IMR-90 (cell line): ENCODE results near the gene FLYWCH1. TPM values are rescaled to one million over a fixed set of nuclear protein-coding genes. Genes with fewer than 3 reads are reported as not detected.

Source experiments
- ATAC-seq: fragments of 200-7000 bp; cut with Tn5 transposase; 2 replicates; pipeline ENCODE4 v1.9.1; 2020; ENCODE audit warnings: low read depth, mild to moderate bottlenecking, moderate library complexity
- BruUV-seq: library from RNA; stranded (reverse); fragments of 400-500 nt; replicated peaks from 2 replicates; lab custom pipeline; 2021; lab: Mats Ljungman, UMichigan
- CTCF ChIA-PET: fragments of 300-600 bp; formaldehyde crosslinking; extraction: SDS; loops from one replicate; lab custom pipeline; 2021; ENCODE audit warnings: antibody characterized with exemption; lab: Yijun Ruan, JAX
- POLR2A ChIA-PET: fragments of 300-600 bp; sonication (Branson Sonifier 250); formaldehyde crosslinking; loops from one replicate; lab custom pipeline; 2022; ENCODE audit warnings: antibody characterized with exemption; ENCODE audit not compliant: unreplicated experiment; lab: Charles Lee
- DNase-seq: peaks from one replicate; pipeline ENCODE4 v3.0.0; 2013
- H2AFZ ChIP-seq: replicated peaks from 2 replicates; pipeline ENCODE3; 2013; ENCODE audit warnings: low read length, mild to moderate bottlenecking; ENCODE audit not compliant: poor library complexity
- H2AK5ac ChIP-seq: 2 replicates; pipeline ENCODE4 v1.6.1; 2013; ENCODE audit warnings: low read depth, low read length, inconsistent platforms
- H2AK9ac ChIP-seq: replicated peaks from 2 replicates; pipeline ENCODE3; 2013; ENCODE audit warnings: mild to moderate bottlenecking, low read depth, low read length, moderate library complexity; ENCODE audit not compliant: poor library complexity
- H2BK120ac ChIP-seq: 2 replicates; pipeline ENCODE4 v1.6.1; 2013; ENCODE audit warnings: low read depth, low read length, inconsistent platforms
- H2BK15ac ChIP-seq: 3 replicates; pipeline ENCODE4 v1.6.1; 2013; ENCODE audit warnings: low read depth, low read length, inconsistent platforms
- H2BK20ac ChIP-seq: 2 replicates; pipeline ENCODE4 v1.6.1; 2013; ENCODE audit warnings: low read depth, mild to moderate bottlenecking, inconsistent platforms, low read length, moderate library complexity
- H2BK5ac ChIP-seq: 2 replicates; pipeline ENCODE4 v1.6.1; 2013; ENCODE audit warnings: mild to moderate bottlenecking, low read depth, low read length, inconsistent platforms; ENCODE audit not compliant: poor library complexity, severe bottlenecking
- H3K14ac ChIP-seq: replicated peaks from 2 replicates; pipeline ENCODE4 v1.6.1; 2013; ENCODE audit warnings: low read depth, low read length, inconsistent platforms
- H3K18ac ChIP-seq: 2 replicates; pipeline ENCODE4 v1.6.1; 2013; ENCODE audit warnings: low read depth, low read length, control low read depth
- H3K23ac ChIP-seq: 2 replicates; pipeline ENCODE4 v1.6.1; 2013; ENCODE audit warnings: low read depth, low read length, inconsistent platforms
- H3K27ac ChIP-seq: 2 replicates; pipeline ENCODE4 v1.5.1; 2013; ENCODE audit warnings: mild to moderate bottlenecking, control low read depth, low read length; ENCODE audit not compliant: insufficient read depth
- H3K27me3 ChIP-seq: 2 replicates; pipeline ENCODE4 v1.6.1; 2013; ENCODE audit warnings: low read length; ENCODE audit not compliant: control insufficient read depth, insufficient read depth
- H3K36me3 ChIP-seq: 2 replicates; pipeline ENCODE4 v1.6.1; 2013; ENCODE audit warnings: low read length, mixed read lengths; ENCODE audit not compliant: control insufficient read depth, insufficient read depth
- H3K4ac ChIP-seq: 2 replicates; pipeline ENCODE4 v1.6.1; 2013; ENCODE audit warnings: low read depth, low read length, inconsistent platforms
- H3K4me1 ChIP-seq: 2 replicates; pipeline ENCODE4 v1.6.1; 2013; ENCODE audit warnings: low read length, mixed read lengths; ENCODE audit not compliant: control insufficient read depth, insufficient read depth
- H3K4me2 ChIP-seq: 2 replicates; pipeline ENCODE4 v1.6.1; 2013; ENCODE audit warnings: low read depth, mild to moderate bottlenecking, control low read depth, low read length, moderate library complexity
- H3K4me3 ChIP-seq: 2 replicates; pipeline ENCODE4 v1.5.1; 2013; ENCODE audit warnings: low read depth, mild to moderate bottlenecking, control low read depth, low read length, moderate library complexity; ENCODE audit not compliant: insufficient read depth
- H3K56ac ChIP-seq: 2 replicates; pipeline ENCODE4 v1.6.1; 2013; ENCODE audit warnings: low read length, inconsistent platforms; ENCODE audit not compliant: insufficient read depth; ENCODE audit errors: extremely low read depth
- H3K79me1 ChIP-seq, 2 experiments: 2 replicates each; pipeline ENCODE4 v1.6.1; 2013; ENCODE audit warnings: low read length in 2 of 2, inconsistent platforms in 1 of 2, low read depth in 1 of 2
- H3K9ac ChIP-seq: 2 replicates; pipeline ENCODE4 v1.6.1; 2013; ENCODE audit warnings: low read depth, low read length, control low read depth
- H3K9me1 ChIP-seq: 2 replicates; pipeline ENCODE4 v1.6.1; 2013; ENCODE audit warnings: low read length, inconsistent platforms; ENCODE audit not compliant: insufficient read depth
- H3K9me3 ChIP-seq: 2 replicates; pipeline ENCODE4 v1.6.1; 2013; ENCODE audit warnings: low read length; ENCODE audit not compliant: control insufficient read depth, insufficient read depth
- H4K20me1 ChIP-seq: 2 replicates; pipeline ENCODE4 v1.6.1; 2013; ENCODE audit warnings: low read length, inconsistent platforms; ENCODE audit not compliant: insufficient read depth
- H4K5ac ChIP-seq: 2 replicates; pipeline ENCODE4 v1.6.1; 2013; ENCODE audit warnings: mild to moderate bottlenecking, low read depth, low read length, control low read depth
- H4K8ac ChIP-seq, 2 experiments: 2 replicates each; pipeline ENCODE4 v1.6.1; 2013; ENCODE audit warnings: low read depth in 2 of 2, low read length in 2 of 2, control low read depth in 1 of 2, inconsistent platforms in 1 of 2
- H4K91ac ChIP-seq: 2 replicates; pipeline ENCODE4 v1.6.1; 2013; ENCODE audit warnings: low read depth, low read length, inconsistent platforms; ENCODE audit not compliant: insufficient read depth
- BHLHE40 ChIP-seq: fragments of 150-350 bp; IDR thresholded peaks from 2 replicates; pipeline ENCODE4 v1.6.1; 2016; ENCODE audit warnings: mild to moderate bottlenecking, low read depth, low read length
- CEBPB ChIP-seq: IDR thresholded peaks from 2 replicates; pipeline ENCODE4 v1.6.1; 2012; ENCODE audit warnings: low read depth, low read length, improper control_type of control experiment
- CHD1 ChIP-seq: IDR thresholded peaks from 2 replicates; pipeline ENCODE4 v1.6.1; 2012; ENCODE audit warnings: low read depth, low read length, improper control_type of control experiment
- FOS ChIP-seq: fragments of 150-350 bp; IDR thresholded peaks from 2 replicates; pipeline ENCODE4 v1.6.1; 2016; ENCODE audit warnings: low read depth, low read length
- MAFK ChIP-seq: IDR thresholded peaks from 2 replicates; pipeline ENCODE4 v1.6.1; 2012; ENCODE audit warnings: low read depth, low read length, improper control_type of control experiment
- MAZ ChIP-seq: IDR thresholded peaks from 2 replicates; pipeline ENCODE4 v1.6.1; 2012; ENCODE audit warnings: low read depth, mild to moderate bottlenecking, low read length, improper control_type of control experiment, moderate library complexity, borderline replicate concordance
- MXI1 ChIP-seq: IDR thresholded peaks from 2 replicates; pipeline ENCODE4 v1.6.1; 2012; ENCODE audit warnings: low read depth, mild to moderate bottlenecking, low read length, moderate library complexity, borderline replicate concordance
- NFE2L2 ChIP-seq: fragments of 150-350 bp; IDR thresholded peaks from 2 replicates; pipeline ENCODE4 v1.6.1; 2016; ENCODE audit warnings: low read depth, mild to moderate bottlenecking, low read length
- POLR2A ChIP-seq: IDR thresholded peaks from 2 replicates; pipeline ENCODE4 v1.6.1; 2012; ENCODE audit warnings: mild to moderate bottlenecking, low read depth, low read length
- RAD21 ChIP-seq: IDR thresholded peaks from 2 replicates; pipeline ENCODE4 v1.6.1; 2012; ENCODE audit warnings: low read length, improper control_type of control experiment
- RCOR1 ChIP-seq: IDR thresholded peaks from 2 replicates; pipeline ENCODE4 v1.6.1; 2012; ENCODE audit warnings: mild to moderate bottlenecking, low read length, improper control_type of control experiment; ENCODE audit not compliant: insufficient replicate concordance
- RFX5 ChIP-seq: IDR thresholded peaks from 2 replicates; pipeline ENCODE4 v1.8.0; 2012; ENCODE audit warnings: low read depth, mild to moderate bottlenecking, low read length, moderate library complexity
- SMC3 ChIP-seq: fragments of 150-350 bp; IDR thresholded peaks from 2 replicates; pipeline ENCODE4 v1.6.1; 2016; ENCODE audit warnings: low read depth, mild to moderate bottlenecking, antibody characterized with exemption, low read length, moderate library complexity
- WGBS, 2 experiments: methylation state at CpG; one replicate each; pipeline versions ENCODE4 v1.1.5 to v1.1.7; 2013; ENCODE audit warnings: missing lambda C conversion rate in 2 of 2; ENCODE audit not compliant: insufficient read length in 1 of 2; ENCODE audit errors: extremely low coverage in 2 of 2; 5-methylcytosine and 5-hydroxymethylcytosine counted together
- dilution Hi-C: fragments of 300-500 bp; cut with HindIII; formaldehyde crosslinking; loops from one replicate; pipeline ENCODE4 v1.14.3; 2018; ENCODE audit warnings: low sequenced_read_pairs; ENCODE audit not compliant: unreplicated experiment
- in situ Hi-C: fragments of 300-500 bp; cut with MboI; formaldehyde crosslinking; loops from 3 replicates; pipeline ENCODE4 v1.14.3; 2019; ENCODE audit warnings: low sequenced_read_pairs, inconsistent platforms, mixed read lengths
- intact Hi-C: fragments of 100-400 bp; cut with micrococcal nuclease; formaldehyde crosslinking; loops from 2 replicates; pipeline ENCODE4 v1.10.0; 2022
- polyA plus RNA-seq, 3 experiments: library from polyadenylated mRNA; depleted of rRNA; stranded (reverse); fragments of >200 nt; gene quantifications; 2 replicates each; pipeline ENCODE4 v1.2.3, GENCODE V29; 2012; ENCODE audit warnings: low replicate concordance in 1 of 3
- total RNA-seq: library from RNA; depleted of rRNA; stranded (reverse); fragments of >200 nt; gene quantifications from 2 replicates; pipeline ENCODE4 v1.2.3, GENCODE V29; 2012
- TF ChIP-seq, protein P1 (sequence below): fragments of 150-350 bp; IDR thresholded peaks from 2 replicates; pipeline ENCODE4 v1.6.1; 2016; ENCODE audit warnings: low read depth, mild to moderate bottlenecking, low read length, moderate library complexity, borderline replicate concordance
- TF ChIP-seq, protein P2 (sequence below): fragments of 150-350 bp; IDR thresholded peaks from 2 replicates; pipeline ENCODE4 v1.6.1; 2017; ENCODE audit warnings: mild to moderate bottlenecking, antibody characterized with exemption, low read length, low read depth
- TF ChIP-seq, protein P3 (sequence below): conservative IDR thresholded peaks from 2 replicates; pipeline ENCODE4 v1.5.1; 2012; ENCODE audit warnings: mild to moderate bottlenecking, low read depth, low read length, improper control_type of control experiment

FLYWCH1 gene
- total and polyA plus RNA-seq, 2 of the 4 experiments (the other 2 are of a cell fraction), result 14.3 to 25.2 TPM

DNA sequence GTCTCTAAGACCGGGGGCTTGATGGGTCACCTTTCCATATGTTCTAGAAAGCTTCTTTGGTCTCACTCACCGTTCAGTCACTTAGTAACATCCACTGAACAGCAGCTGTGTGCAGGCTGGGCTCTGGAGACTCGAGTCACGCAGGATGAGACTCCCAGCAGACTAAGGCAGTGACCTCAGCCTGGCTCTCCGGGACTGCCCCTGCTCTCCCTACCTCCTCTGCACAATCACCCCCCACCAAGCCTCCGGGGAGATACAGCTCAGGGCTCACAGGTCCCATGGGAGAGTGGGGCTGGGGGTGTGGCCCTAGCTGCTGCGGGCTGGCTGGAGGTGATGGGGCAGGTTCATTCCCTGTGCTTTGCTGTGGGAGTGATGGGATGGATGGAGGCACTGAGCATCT lies 14.6 kb upstream of the FLYWCH1 start:
- no peak overlapping the region for H3K27ac ChIP-seq
- in situ Hi-C loops, result no loop called here
- H2AFZ ChIP-seq, result no peak overlapping the region
- no peak overlapping the region for H2BK15ac ChIP-seq
- no peak overlapping the region for H3K4ac ChIP-seq
- H4K5ac ChIP-seq, result no peak overlapping the region
- H3K9me3 ChIP-seq, result no peaks in the 10 kb centered on the region
- peaks cover 6% of the 10 kb centered on the region for H3K4me1 ChIP-seq
- no peak overlapping the region for H4K8ac ChIP-seq
- H3K23ac ChIP-seq, result no peak overlapping the region
- no peak overlapping the region for H4K91ac ChIP-seq
- H3K4me2 ChIP-seq, result no peak overlapping the region
- H3K14ac ChIP-seq, result no peak overlapping the region
- peaks cover 6 to 19% of the 10 kb centered on the region in 2 experiments for H3K79me1 ChIP-seq
- ATAC-seq (peak; percentile 53), DNase-seq (peak; percentile 58)
- H3K56ac ChIP-seq, result no peak overlapping the region
- H3K4me3 ChIP-seq, result no peak overlapping the region
- intact Hi-C loops, result no loop called here
- H3K36me3 ChIP-seq, result peaks cover 34% of the 10 kb centered on the region
- no peak overlapping the region for H3K9ac ChIP-seq
- dilution Hi-C loops, result no loop called here
- BruUV-seq, result no TSS peak
- CTCF ChIA-PET, result no interaction called here
- no peak overlapping the region for H3K18ac ChIP-seq
- no peak overlapping the region for H2BK120ac ChIP-seq
- H2AK5ac ChIP-seq, result no peak overlapping the region
- no peak overlapping the region for H2BK5ac ChIP-seq
- 83% methylated on average over 1 of the region's 7 CpGs; no CpG with 5 or more reads in 1 of the 2 experiments for WGBS, 2 experiments
- no peak overlapping the region for H2BK20ac ChIP-seq
- peaks cover 10% of the 10 kb centered on the region; the same call in 1 of the 2 replicates for H4K20me1 ChIP-seq
- TF ChIP-seq MAZ (no peak), RFX5 (no peak), MXI1 (no peak), POLR2A (no peak), NFE2L2 (no peak), FOS (no peak), RAD21 (no peak), BHLHE40 (no peak), MAFK (no peak), CEBPB (no peak), CHD1 (no peak), RCOR1 (no peak), SMC3 (no peak)
- TF ChIP-seq, protein P1, sequence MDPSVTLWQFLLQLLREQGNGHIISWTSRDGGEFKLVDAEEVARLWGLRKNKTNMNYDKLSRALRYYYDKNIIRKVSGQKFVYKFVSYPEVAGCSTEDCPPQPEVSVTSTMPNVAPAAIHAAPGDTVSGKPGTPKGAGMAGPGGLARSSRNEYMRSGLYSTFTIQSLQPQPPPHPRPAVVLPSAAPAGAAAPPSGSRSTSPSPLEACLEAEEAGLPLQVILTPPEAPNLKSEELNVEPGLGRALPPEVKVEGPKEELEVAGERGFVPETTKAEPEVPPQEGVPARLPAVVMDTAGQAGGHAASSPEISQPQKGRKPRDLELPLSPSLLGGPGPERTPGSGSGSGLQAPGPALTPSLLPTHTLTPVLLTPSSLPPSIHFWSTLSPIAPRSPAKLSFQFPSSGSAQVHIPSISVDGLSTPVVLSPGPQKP, result no peak
- TF ChIP-seq, protein P2, sequence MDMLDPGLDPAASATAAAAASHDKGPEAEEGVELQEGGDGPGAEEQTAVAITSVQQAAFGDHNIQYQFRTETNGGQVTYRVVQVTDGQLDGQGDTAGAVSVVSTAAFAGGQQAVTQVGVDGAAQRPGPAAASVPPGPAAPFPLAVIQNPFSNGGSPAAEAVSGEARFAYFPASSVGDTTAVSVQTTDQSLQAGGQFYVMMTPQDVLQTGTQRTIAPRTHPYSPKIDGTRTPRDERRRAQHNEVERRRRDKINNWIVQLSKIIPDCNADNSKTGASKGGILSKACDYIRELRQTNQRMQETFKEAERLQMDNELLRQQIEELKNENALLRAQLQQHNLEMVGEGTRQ, result no peak
- TF ChIP-seq, protein P3, sequence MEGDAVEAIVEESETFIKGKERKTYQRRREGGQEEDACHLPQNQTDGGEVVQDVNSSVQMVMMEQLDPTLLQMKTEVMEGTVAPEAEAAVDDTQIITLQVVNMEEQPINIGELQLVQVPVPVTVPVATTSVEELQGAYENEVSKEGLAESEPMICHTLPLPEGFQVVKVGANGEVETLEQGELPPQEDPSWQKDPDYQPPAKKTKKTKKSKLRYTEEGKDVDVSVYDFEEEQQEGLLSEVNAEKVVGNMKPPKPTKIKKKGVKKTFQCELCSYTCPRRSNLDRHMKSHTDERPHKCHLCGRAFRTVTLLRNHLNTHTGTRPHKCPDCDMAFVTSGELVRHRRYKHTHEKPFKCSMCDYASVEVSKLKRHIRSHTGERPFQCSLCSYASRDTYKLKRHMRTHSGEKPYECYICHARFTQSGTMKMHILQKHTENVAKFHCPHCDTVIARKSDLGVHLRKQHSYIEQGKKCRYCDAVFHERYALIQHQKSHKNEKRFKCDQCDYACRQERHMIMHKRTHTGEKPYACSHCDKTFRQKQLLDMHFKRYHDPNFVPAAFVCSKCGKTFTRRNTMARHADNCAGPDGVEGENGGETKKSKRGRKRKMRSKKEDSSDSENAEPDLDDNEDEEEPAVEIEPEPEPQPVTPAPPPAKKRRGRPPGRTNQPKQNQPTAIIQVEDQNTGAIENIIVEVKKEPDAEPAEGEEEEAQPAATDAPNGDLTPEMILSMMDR, result no peak
- no peaks in the 10 kb centered on the region for H3K27me3 ChIP-seq
- H3K9me1 ChIP-seq, result peaks cover 7% of the 10 kb centered on the region
- POLR2A ChIA-PET, result no interaction called here
- peak overlapping the region; percentile 55 for H2AK9ac ChIP-seq
